B cell (primary cell): ENCODE measurements around the gene UBN2.

Experiments
- CTCF ChIP-seq: fragments of 200-600 bp; IDR thresholded peaks from one replicate; pipeline ENCODE4 v1.8.0; 2022; ENCODE audit warnings: antibody characterized with exemption, mild to moderate bottlenecking
- EZH2 ChIP-seq: IDR thresholded peaks from 2 replicates; pipeline ENCODE4 v1.6.1; 2012; ENCODE audit warnings: borderline replicate concordance, low read depth, mild to moderate bottlenecking, moderate library complexity, low read length; ENCODE audit not compliant: insufficient read depth, poor library complexity, severe bottlenecking

GRCh38 chr7:139230774-139231512 lies at the start of gene UBN2:
- TF ChIP-seq EZH2: no peak
- TF ChIP-seq CTCF: no peak
